B cell (primary cell): ENCODE results near the gene CDK5RAP2. TPM values are rescaled to one million over a fixed set of nuclear protein-coding genes. Genes with fewer than 3 reads are reported as not detected.

Source experiments
- ATAC-seq: fragments of 200-7000 bp; cut with Tn5 transposase; one replicate; pipeline ENCODE4 v1.10.0; 2021; ENCODE audit warnings: low read depth, mild to moderate bottlenecking, moderate number of reproducible peaks, moderate library complexity
- CTCF ChIA-PET: fragments of 350-600 bp; sonication (Branson Sonifier 250); formaldehyde crosslinking; loops from one replicate; lab custom pipeline; 2021; ENCODE audit warnings: antibody characterized with exemption, inconsistent platforms; lab: Charles Lee
- POLR2A ChIA-PET: fragments of 350-600 bp; sonication (Branson Sonifier 250); formaldehyde crosslinking; loops from one replicate; lab custom pipeline; 2021; ENCODE audit warnings: antibody characterized with exemption; lab: Charles Lee
- DNase-seq: peaks from one replicate; pipeline ENCODE4 v3.0.0; 2013
- H2AFZ ChIP-seq: 2 replicates; pipeline ENCODE4 v1.6.1; 2012; ENCODE audit warnings: mild to moderate bottlenecking, low read depth, low read length; ENCODE audit not compliant: insufficient read depth, poor library complexity, severe bottlenecking
- H3K27ac ChIP-seq, 2 donors: 1 replicate in 1 of 2; 2 replicates in 1 of 2; pipeline ENCODE4 v1.5.1; 2012 to 2013; ENCODE audit warnings: low read length in 2 of 2, mild to moderate bottlenecking in 2 of 2, moderate library complexity in 1 of 2
- H3K27me3 ChIP-seq, 4 experiments: fragments of 200-600 bp in 1 of 4; sonication (generic) in 1 of 4; replicated peaks in 1 of 4; 1 replicate in 2 of 4; 2 replicates in 2 of 4; pipeline versions ENCODE4 v1.6.1 to v1.7.0; 2013 to 2016; ENCODE audit warnings: low read length in 3 of 4, mild to moderate bottlenecking in 2 of 4, mixed read lengths in 1 of 4, moderate library complexity in 1 of 4; ENCODE audit not compliant: insufficient read depth in 4 of 4, control insufficient read depth in 3 of 4; ENCODE audit errors: control extremely low read depth in 1 of 4
- H3K36me3 ChIP-seq, 2 experiments: replicated peaks in 1 of 2; 1 replicate in 1 of 2; 2 replicates in 1 of 2; pipeline versions ENCODE4 v1.6.1 to v1.7.1; 2013; ENCODE audit warnings: low read length in 1 of 2; ENCODE audit not compliant: insufficient read depth in 2 of 2, control insufficient read depth in 1 of 2; ENCODE audit errors: control extremely low read depth in 1 of 2, extremely low read depth in 1 of 2
- H3K4me1 ChIP-seq, 2 donors: fragments of 200-600 bp in 1 of 2; sonication (generic) in 1 of 2; 1 replicate in 1 of 2; 2 replicates in 1 of 2; pipeline versions ENCODE4 v1.5.1 to v1.6.1; 2013 to 2017; ENCODE audit warnings: low read length in 2 of 2; ENCODE audit not compliant: control insufficient read depth in 2 of 2, insufficient read depth in 2 of 2
- H3K4me2 ChIP-seq: replicated peaks from 2 replicates; pipeline ENCODE3; 2012; ENCODE audit warnings: mild to moderate bottlenecking, low read depth, low read length; ENCODE audit not compliant: poor library complexity, severe bottlenecking
- H3K4me3 ChIP-seq, 5 experiments: fragments of 200-600 bp in 1 of 5; sonication (generic) in 1 of 5; 1 replicate in 3 of 5; 2 replicates in 2 of 5; pipeline versions ENCODE4 v1.5.1 to v1.7.0; 2011 to 2016; ENCODE audit warnings: low read length in 4 of 5, mild to moderate bottlenecking in 4 of 5, low read depth in 2 of 5, control low read depth in 1 of 5, moderate library complexity in 1 of 5; ENCODE audit not compliant: insufficient read depth in 1 of 5; ENCODE audit errors: control extremely low read depth in 1 of 5, extremely low read depth in 1 of 5
- H3K79me2 ChIP-seq: fragments of 200-600 bp; sonication (generic); one replicate; pipeline ENCODE4 v1.6.0; 2016; ENCODE audit warnings: low read length; ENCODE audit not compliant: control insufficient read depth, insufficient read depth
- H3K9ac ChIP-seq: fragments of 200-600 bp; sonication (generic); 2 replicates; pipeline ENCODE4 v1.6.1; 2017; ENCODE audit warnings: mild to moderate bottlenecking, low read length, moderate library complexity
- H3K9me3 ChIP-seq, 3 donors: one replicate each; pipeline versions ENCODE4 v1.6.1 to v1.7.1; 2013; ENCODE audit warnings: low read length in 2 of 3; ENCODE audit not compliant: control insufficient read depth in 2 of 3, insufficient read depth in 1 of 3; ENCODE audit errors: control extremely low read depth in 1 of 3
- H4K20me1 ChIP-seq: 2 replicates; pipeline ENCODE4 v1.6.0; 2012; ENCODE audit warnings: mild to moderate bottlenecking, low read length; ENCODE audit not compliant: insufficient read depth, control insufficient read depth, poor library complexity, severe bottlenecking
- H3K27ac Mint-ChIP-seq: one replicate; pipeline ENCODE4 v1.8.0; 2021; ENCODE audit warnings: mixed read lengths
- H3K27me3 Mint-ChIP-seq: one replicate; pipeline ENCODE4 v1.8.0; 2021; ENCODE audit warnings: mixed read lengths
- H3K4me1 Mint-ChIP-seq: one replicate; pipeline ENCODE4 v1.8.0; 2021; ENCODE audit warnings: mixed read lengths
- H3K4me3 Mint-ChIP-seq: one replicate; pipeline ENCODE4 v1.8.0; 2021; ENCODE audit warnings: mixed read lengths
- H3K9me3 Mint-ChIP-seq: one replicate; pipeline ENCODE4 v1.8.0; 2022; ENCODE audit warnings: mixed read lengths; ENCODE audit not compliant: insufficient read depth
- EZH2 ChIP-seq: IDR thresholded peaks from 2 replicates; pipeline ENCODE4 v1.6.1; 2012; ENCODE audit warnings: borderline replicate concordance, low read depth, mild to moderate bottlenecking, moderate library complexity, low read length; ENCODE audit not compliant: insufficient read depth, poor library complexity, severe bottlenecking
- WGBS: methylation state at CpG from one replicate; pipeline ENCODE4 v1.1.5; 2013; ENCODE audit warnings: missing lambda C conversion rate; ENCODE audit not compliant: insufficient coverage; 5-methylcytosine and 5-hydroxymethylcytosine counted together
- intact Hi-C: fragments of 100-400 bp; cut with micrococcal nuclease; formaldehyde crosslinking; loops from one replicate; pipeline ENCODE4 v1.10.0; 2022
- polyA plus RNA-seq: library from polyadenylated mRNA; depleted of rRNA; stranded (reverse); fragments of >200 nt; gene quantifications from 2 replicates; pipeline ENCODE4 v1.2.3, GENCODE V29; 2012
- total RNA-seq, 2 donors: library from RNA; stranded (reverse); fragments of 120-200 nt in 1 of 2; gene quantifications; 1 replicate in 1 of 2; 2 replicates in 1 of 2; pipeline versions ENCODE4 v1.2.3 to v1.2.4, GENCODE V29; 2013 to 2022
- TF ChIP-seq, protein P1 (sequence below): fragments of 200-600 bp; IDR thresholded peaks from one replicate; pipeline ENCODE4 v1.8.0; 2022; ENCODE audit warnings: antibody characterized with exemption, mild to moderate bottlenecking

The CDK5RAP2 gene
- total and polyA plus RNA-seq, 2 donors (not counting 1 experiment from before 2014, with no cell fraction given), result 31.3 to 122 TPM

GRCh38 chr9:120408680-120409258, 171.2 kb downstream of the CDK5RAP2 start:
- Mint-ChIP-seq H3K4me1 (no peaks in the 10 kb centered on the region), H3K27me3 (no peaks in the 10 kb centered on the region), H3K27ac (no peak overlapping the region), H3K4me3 (no peak overlapping the region), H3K9me3 (no peaks in the 10 kb centered on the region)
- no peak overlapping the region for H3K4me2 ChIP-seq
- H3K4me1 ChIP-seq, result no peaks in the 10 kb centered on the region
- H4K20me1 ChIP-seq, result no peaks in the 10 kb centered on the region
- WGBS, result 98% methylated on average over 12 of the region's 14 CpGs
- peaks cover 1 to 85% of the 10 kb centered on the region in 2 experiments for H3K36me3 ChIP-seq
- no peak overlapping the region for H2AFZ ChIP-seq
- DNase-seq (no peak), ATAC-seq (no peak)
- no peaks in the 10 kb centered on the region for H3K27me3 ChIP-seq
- no peaks in the 10 kb centered on the region for H3K9me3 ChIP-seq
- POLR2A ChIA-PET, result no interaction called here
- no peak overlapping the region for H3K9ac ChIP-seq
- no peaks in the 10 kb centered on the region for H3K79me2 ChIP-seq
- H3K4me3 ChIP-seq, result no peak overlapping the region
- intact Hi-C loops, result no loop called here
- no peak overlapping the region for H3K27ac ChIP-seq
- CTCF ChIA-PET, result no interaction called here
- TF ChIP-seq EZH2, result no peak
- TF ChIP-seq, protein P1, sequence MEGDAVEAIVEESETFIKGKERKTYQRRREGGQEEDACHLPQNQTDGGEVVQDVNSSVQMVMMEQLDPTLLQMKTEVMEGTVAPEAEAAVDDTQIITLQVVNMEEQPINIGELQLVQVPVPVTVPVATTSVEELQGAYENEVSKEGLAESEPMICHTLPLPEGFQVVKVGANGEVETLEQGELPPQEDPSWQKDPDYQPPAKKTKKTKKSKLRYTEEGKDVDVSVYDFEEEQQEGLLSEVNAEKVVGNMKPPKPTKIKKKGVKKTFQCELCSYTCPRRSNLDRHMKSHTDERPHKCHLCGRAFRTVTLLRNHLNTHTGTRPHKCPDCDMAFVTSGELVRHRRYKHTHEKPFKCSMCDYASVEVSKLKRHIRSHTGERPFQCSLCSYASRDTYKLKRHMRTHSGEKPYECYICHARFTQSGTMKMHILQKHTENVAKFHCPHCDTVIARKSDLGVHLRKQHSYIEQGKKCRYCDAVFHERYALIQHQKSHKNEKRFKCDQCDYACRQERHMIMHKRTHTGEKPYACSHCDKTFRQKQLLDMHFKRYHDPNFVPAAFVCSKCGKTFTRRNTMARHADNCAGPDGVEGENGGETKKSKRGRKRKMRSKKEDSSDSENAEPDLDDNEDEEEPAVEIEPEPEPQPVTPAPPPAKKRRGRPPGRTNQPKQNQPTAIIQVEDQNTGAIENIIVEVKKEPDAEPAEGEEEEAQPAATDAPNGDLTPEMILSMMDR, result no peak

GRCh38 chr9:120405860-120406259, 174.1 kb downstream of the CDK5RAP2 start:
- no peak overlapping the region for H3K4me3 Mint-ChIP-seq
- H3K4me1 ChIP-seq, result no peaks in the 10 kb centered on the region
- H3K4me1 Mint-ChIP-seq, result no peaks in the 10 kb centered on the region
- intact Hi-C loops, result no loop called here
- H3K36me3 ChIP-seq, result peaks cover 1 to 89% of the 10 kb centered on the region in 2 experiments
- TF ChIP-seq, protein P1, result no peak
- no peak for TF ChIP-seq EZH2
- H3K9me3 Mint-ChIP-seq, result no peaks in the 10 kb centered on the region
- no peak overlapping the region for H3K27ac Mint-ChIP-seq
- H4K20me1 ChIP-seq, result no peaks in the 10 kb centered on the region
- ChIA-PET POLR2A (no interaction called here), CTCF (no interaction called here)
- H3K9me3 ChIP-seq, result no peaks in the 10 kb centered on the region
- H3K79me2 ChIP-seq, result no peaks in the 10 kb centered on the region
- no peak overlapping the region for H3K4me2 ChIP-seq
- no peak overlapping the region for H3K27ac ChIP-seq
- ATAC-seq, result no peak
- no CpG with 5 or more reads among the region's 2 CpGs for WGBS
- H3K27me3 Mint-ChIP-seq, result no peaks in the 10 kb centered on the region
- no peak overlapping the region for H3K9ac ChIP-seq
- no peak for DNase-seq
- H3K27me3 ChIP-seq, result no peaks in the 10 kb centered on the region
- no peak overlapping the region for H2AFZ ChIP-seq
- H3K4me3 ChIP-seq, result no peak overlapping the region
